Keratinocyte (primary cell): ENCODE data around the gene ADSL. TPM values are rescaled to one million over a fixed set of nuclear protein-coding genes. Genes with fewer than 3 reads are reported as not detected.

Experiments used
- DNase-seq: peaks from one replicate; pipeline ENCODE4 v3.0.0-alpha.2; 2011; ENCODE audit warnings: low read depth, missing footprints, low spot score
- FAIRE-seq: peaks from 2 replicates; lab custom pipeline; 2011; peaks lifted over from hg19 to GRCh38; lab: Jason Lieb, UNC
- H2AFZ ChIP-seq: 2 replicates; pipeline ENCODE4 v1.6.0; 2012; ENCODE audit warnings: low read length, control low read depth, inconsistent platforms; ENCODE audit not compliant: control insufficient read depth
- H3K27ac ChIP-seq: 2 replicates; pipeline ENCODE4 v1.5.1; 2011; ENCODE audit warnings: low read length; ENCODE audit not compliant: control insufficient read depth, insufficient read depth
- H3K27me3 ChIP-seq: 3 replicates; pipeline ENCODE4 v1.6.0; 2011; ENCODE audit warnings: low read length; ENCODE audit not compliant: control insufficient read depth, insufficient read depth; ENCODE audit errors: extremely low read depth
- H3K36me3 ChIP-seq, 2 experiments: 2 replicates in 1 of 2; 3 replicates in 1 of 2; pipeline ENCODE4 v1.5.1; 2011; ENCODE audit warnings: low read length in 2 of 2, mild to moderate bottlenecking in 1 of 2; ENCODE audit not compliant: control insufficient read depth in 2 of 2, insufficient read depth in 2 of 2; ENCODE audit errors: extremely low read depth in 1 of 2
- H3K4me1 ChIP-seq: 3 replicates; pipeline ENCODE4 v1.5.1; 2011; ENCODE audit warnings: low read length; ENCODE audit not compliant: control insufficient read depth, insufficient read depth; ENCODE audit errors: extremely low read depth
- H3K4me2 ChIP-seq: 3 replicates; pipeline ENCODE4 v1.6.0; 2011; ENCODE audit warnings: low read depth, low read length; ENCODE audit not compliant: control insufficient read depth, insufficient read depth; ENCODE audit errors: extremely low read depth
- H3K4me3 ChIP-seq, 3 experiments: fragments of 200-600 bp in 1 of 3; sonication (generic) in 1 of 3; 2 replicates in 2 of 3; 3 replicates in 1 of 3; pipeline ENCODE4 v1.5.1; 2011 to 2016; ENCODE audit warnings: low read length in 3 of 3, mild to moderate bottlenecking in 3 of 3, control low read depth in 2 of 3, inconsistent platforms in 1 of 3, low read depth in 1 of 3, mixed read lengths in 1 of 3, mixed run types in 1 of 3, moderate library complexity in 1 of 3; ENCODE audit not compliant: control insufficient read depth in 2 of 3, insufficient read depth in 2 of 3; ENCODE audit errors: extremely low read depth in 1 of 3
- H3K79me2 ChIP-seq: 2 replicates; pipeline ENCODE4 v1.6.0; 2012; ENCODE audit warnings: low read length; ENCODE audit not compliant: control insufficient read depth, insufficient read depth
- H3K9ac ChIP-seq: 3 replicates; pipeline ENCODE4 v1.6.0; 2011; ENCODE audit warnings: low read length; ENCODE audit not compliant: control insufficient read depth, insufficient read depth; ENCODE audit errors: extremely low read depth
- H3K9me1 ChIP-seq: 3 replicates; pipeline ENCODE4 v1.6.0; 2011; ENCODE audit warnings: low read length; ENCODE audit not compliant: control insufficient read depth, insufficient read depth; ENCODE audit errors: extremely low read depth
- H3K9me3 ChIP-seq: 2 replicates; pipeline ENCODE4 v1.5.1; 2012; ENCODE audit warnings: low read depth, low read length; ENCODE audit not compliant: control insufficient read depth
- H4K20me1 ChIP-seq: 3 replicates; pipeline ENCODE4 v1.6.0; 2011; ENCODE audit warnings: low read length; ENCODE audit not compliant: control insufficient read depth, insufficient read depth; ENCODE audit errors: extremely low read depth
- CTCF ChIP-seq, 3 experiments: IDR thresholded peaks in 1 of 3; conservative IDR thresholded peaks in 1 of 3; optimal IDR thresholded peaks in 1 of 3; 2 replicates in 2 of 3; 3 replicates in 1 of 3; pipeline versions ENCODE3 to v1.5.1; 2011; ENCODE audit warnings: low read length in 3 of 3, mild to moderate bottlenecking in 3 of 3, moderate library complexity in 2 of 3, control low read depth in 1 of 3, inconsistent platforms in 1 of 3; ENCODE audit not compliant: insufficient read depth in 2 of 3; ENCODE audit errors: extremely low read depth in 1 of 3
- EZH2 ChIP-seq: IDR thresholded peaks from one replicate; pipeline ENCODE4 v1.6.1; 2012; ENCODE audit warnings: inconsistent platforms, mild to moderate bottlenecking, low read length, moderate library complexity
- dilution Hi-C: fragments of 300-500 bp; cut with MboI; formaldehyde crosslinking; loops from one replicate; pipeline ENCODE4 v1.7.0; 2020; ENCODE audit warnings: low sequenced_read_pairs; ENCODE audit not compliant: extremely low pct_ligation_motif_present
- polyA plus RNA-seq, 5 experiments: library from polyadenylated mRNA; depleted of rRNA in 3 of 5; stranded (reverse) in 3 of 5; stranded (forward) in 1 of 5; unstranded in 1 of 5; fragments of >200 nt; gene quantifications; 1 replicate in 1 of 5; 2 replicates in 3 of 5; 3 replicates in 1 of 5; pipeline versions ENCODE4 v1.2.1 to v1.2.3, GENCODE V29; 2011 to 2012; ENCODE audit warnings: missing spikeins in 2 of 5, low read depth in 1 of 5, low replicate concordance in 1 of 5

Gene ADSL
- polyA plus RNA-seq, 1 donor (not counting 4 experiments of a cell fraction or from before 2014, with no cell fraction given) = 96.1 TPM

- FAIRE-seq = no peak
- peaks cover 6% of the 10 kb centered on the region for H4K20me1 ChIP-seq
- no peaks in the 10 kb centered on the region for H3K27me3 ChIP-seq
- no peaks in the 10 kb centered on the region for H3K9me3 ChIP-seq
- H3K27ac ChIP-seq = no peak overlapping the region
- DNase-seq = no peak
- H3K4me2 ChIP-seq = no peak overlapping the region
- peaks cover 12% of the 10 kb centered on the region for H3K4me1 ChIP-seq
- no peak for TF ChIP-seq EZH2
- TF ChIP-seq CTCF (optimal IDR thresholded peaks at IDR 0.05 in 1 of 3, IDR thresholded peaks at IDR 0.05 in 1 of 3, conservative IDR thresholded peaks at IDR 0.05 in 1 of 3; ENCODE audit: extremely low read depth in 1 of 3, insufficient read depth in 2 of 3, low read length in 3 of 3) = no peak
- H3K79me2 ChIP-seq = no peaks in the 10 kb centered on the region
- H2AFZ ChIP-seq = no peak overlapping the region
- H3K9me1 ChIP-seq = peaks cover 4% of the 10 kb centered on the region
- no peak overlapping the region for H3K9ac ChIP-seq
- H3K4me3 ChIP-seq = no peak overlapping the region
- peaks cover 34 to 42% of the 10 kb centered on the region in 2 experiments for H3K36me3 ChIP-seq
- dilution Hi-C loops = no loop called here
Observed at GRCh38 chr22:40405178-40406062, 59.1 kb downstream of the ADSL start.

GRCh38 chr22:40406063-40406890 lies 60.0 kb downstream of the ADSL start:
- peaks cover 6% of the 10 kb centered on the region for H4K20me1 ChIP-seq
- dilution Hi-C loops = no loop called here
- peaks cover 13% of the 10 kb centered on the region for H3K4me1 ChIP-seq
- H2AFZ ChIP-seq = no peak overlapping the region
- H3K9ac ChIP-seq = no peak overlapping the region
- peaks cover 35 to 44% of the 10 kb centered on the region in 2 experiments for H3K36me3 ChIP-seq
- peaks cover 4% of the 10 kb centered on the region for H3K9me1 ChIP-seq
- TF ChIP-seq CTCF (optimal IDR thresholded peaks at IDR 0.05 in 1 of 3, IDR thresholded peaks at IDR 0.05 in 1 of 3, conservative IDR thresholded peaks at IDR 0.05 in 1 of 3; ENCODE audit: extremely low read depth in 1 of 3, insufficient read depth in 2 of 3, low read length in 3 of 3) (no peak), EZH2 (no peak)
- no peak overlapping the region for H3K4me2 ChIP-seq
- no peak overlapping the region for H3K4me3 ChIP-seq
- H3K9me3 ChIP-seq = no peaks in the 10 kb centered on the region
- FAIRE-seq (no peak), DNase-seq (no peak)
- no peaks in the 10 kb centered on the region for H3K27me3 ChIP-seq
- no peaks in the 10 kb centered on the region for H3K79me2 ChIP-seq
- H3K27ac ChIP-seq = no peak overlapping the region
